ENCODE measurements around the gene NECAB2. TPM values are rescaled to one million over a fixed set of nuclear protein-coding genes. Genes with fewer than 3 reads are reported as not detected.

NECAB2 gene
- total RNA-seq, 4 donors from 2014 or later: not detected

GRCh38 chr16:83957296-83957855 is 10.7 kb upstream of the NECAB2 start:
- TF ChIP-seq CTCF (IDR thresholded peaks at IDR 0.05 in 4 of 5, conservative IDR thresholded peaks at IDR 0.05 in 1 of 5): no peak
- TF ChIP-seq POLR2A (IDR thresholded peaks at IDR 0.05): no peak
- no peak for ATAC-seq
- Histone ChIP-seq H3K4me1 (peaks cover 40 to 57% of the 10 kb centered on the region in 2 donors), H3K9me3 (no peaks in the 10 kb centered on the region), H3K27ac (peak overlapping the region; percentile 79 to 100 (median 91)), H3K4me3 (no peak overlapping the region), H3K36me3 (peaks cover 0 to 55% of the 10 kb centered on the region in 2 donors), H3K27me3 (no peaks in the 10 kb centered on the region)
- in situ Hi-C loops (cut with MboI; ENCODE audit: low sequenced_read_pairs in 4 of 4) (loop anchor here (10.0 to 25.0 kb wide), 7 partner anchors 105 to 530 kb away; partner anchors contain the start of genes TAF1C (in 2 of the 4), ADAD2 (in 1 of the 4) and HSBP1 (in 1 of the 4)), intact Hi-C loops (cut with DNase I; ENCODE audit: low total_unique reads) (loop anchor here (2.0 kb wide), 1 partner anchor 105 kb away; no protein-coding TSS in a partner anchor)
- DNase-seq: no peak

GRCh38 chr16:83958137-83958845 is 9.8 kb upstream of the NECAB2 start:
- H3K9me3 ChIP-seq: no peaks in the 10 kb centered on the region
- intact Hi-C loops (cut with DNase I; ENCODE audit: low total_unique reads) (no loop called here), in situ Hi-C loops (cut with MboI; ENCODE audit: low sequenced_read_pairs in 4 of 4) (loop anchor here (10.0 to 25.0 kb wide), 7 partner anchors 104 to 529 kb away; partner anchors contain the start of genes TAF1C (in 2 of the 4), ADAD2 (in 1 of the 4) and HSBP1 (in 1 of the 4))
- no peak overlapping the region for H3K4me3 ChIP-seq
- H3K27ac ChIP-seq: peak overlapping the region; percentile 79 to 100 (median 91)
- TF ChIP-seq POLR2A (IDR thresholded peaks at IDR 0.05) (no peak), CTCF (IDR thresholded peaks at IDR 0.05 in 4 of 5, conservative IDR thresholded peaks at IDR 0.05 in 1 of 5) (no peak)
- ATAC-seq (no peak), DNase-seq (no peak)
- H3K27me3 ChIP-seq: no peaks in the 10 kb centered on the region
- H3K36me3 ChIP-seq: peaks cover 0 to 64% of the 10 kb centered on the region in 2 donors
- H3K4me1 ChIP-seq: peaks cover 34 to 52% of the 10 kb centered on the region in 2 donors

GRCh38 chr16:83958846-83959565 is 9.0 kb upstream of the NECAB2 start:
- no peaks in the 10 kb centered on the region for H3K9me3 ChIP-seq
- H3K27me3 ChIP-seq: no peaks in the 10 kb centered on the region
- H3K4me3 ChIP-seq: no peak overlapping the region
- TF ChIP-seq CTCF (IDR thresholded peaks at IDR 0.05 in 4 of 5, conservative IDR thresholded peaks at IDR 0.05 in 1 of 5) (no peak), POLR2A (IDR thresholded peaks at IDR 0.05) (no peak)
- intact Hi-C loops (cut with DNase I; ENCODE audit: low total_unique reads): no loop called here
- H3K27ac ChIP-seq: peak overlapping the region; percentile 79 to 100 (median 91)
- DNase-seq (no peak), ATAC-seq (peak; percentile 40 to 61)
- peaks cover 0 to 71% of the 10 kb centered on the region in 2 donors for H3K36me3 ChIP-seq
- peaks cover 34 to 49% of the 10 kb centered on the region in 2 donors for H3K4me1 ChIP-seq
- in situ Hi-C loops (cut with MboI; ENCODE audit: low sequenced_read_pairs in 4 of 4): loop anchor here (10.0 to 25.0 kb wide), 7 partner anchors 103 to 528 kb away; partner anchors contain the start of genes TAF1C (in 2 of the 4), ADAD2 (in 1 of the 4) and HSBP1 (in 1 of the 4)

GRCh38 chr16:83959656-83960434 is 8.2 kb upstream of the NECAB2 start:
- Histone ChIP-seq H3K4me3 (no peak overlapping the region), H3K27ac (peak overlapping the region; percentile 79 to 100 (median 91)), H3K9me3 (no peaks in the 10 kb centered on the region), H3K4me1 (peaks cover 25 to 41% of the 10 kb centered on the region in 2 donors), H3K36me3 (peaks cover 0 to 79% of the 10 kb centered on the region in 2 donors), H3K27me3 (no peaks in the 10 kb centered on the region)
- in situ Hi-C loops (cut with MboI; ENCODE audit: low sequenced_read_pairs in 4 of 4) (loop anchor here (10.0 to 25.0 kb wide), 7 partner anchors 102 to 527 kb away; partner anchors contain the start of genes TAF1C (in 2 of the 4), ADAD2 (in 1 of the 4) and HSBP1 (in 1 of the 4)), intact Hi-C loops (cut with DNase I; ENCODE audit: low total_unique reads) (no loop called here)
- ATAC-seq (peak; percentile 54 to 87), DNase-seq (peak in 1 of 2 donors; percentile 75)
- TF ChIP-seq POLR2A (IDR thresholded peaks at IDR 0.05) (no peak), CTCF (IDR thresholded peaks at IDR 0.05 in 4 of 5, conservative IDR thresholded peaks at IDR 0.05 in 1 of 5) (no peak)
